ENCODE measurements around the gene EEF1A1.
"Not testable (repeated sequence)": the region's sequence is repeated elsewhere in the genome, so short reads cannot be mapped to it uniquely, and the experiment has no call there.

Gene EEF1A1

DNA sequence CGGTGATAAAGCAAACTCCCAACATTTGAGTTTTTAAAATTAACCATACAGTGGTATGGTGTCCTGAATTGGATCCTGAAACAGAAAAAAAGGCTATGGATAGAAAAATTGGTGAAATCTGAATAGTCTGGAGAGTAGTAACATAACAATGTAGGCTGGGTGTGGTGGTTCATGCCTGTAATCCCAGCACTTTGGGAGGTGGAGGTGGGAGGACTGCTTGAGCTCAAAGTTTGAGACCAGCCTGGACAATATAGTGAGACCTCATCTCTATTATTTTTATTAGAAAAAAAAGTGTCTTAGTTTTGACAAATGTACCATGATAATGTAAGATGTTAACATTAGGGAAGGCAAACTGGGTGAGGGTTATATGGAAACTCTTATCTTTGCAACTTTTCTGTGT is 11.0 kb downstream of the EEF1A1 start:
- no peak overlapping the region for H2AFZ ChIP-seq (ENCODE audit: low read depth)
- H3K79me2 ChIP-seq (ENCODE audit: insufficient read depth, low read depth) = no peaks in the 10 kb centered on the region
- no peaks in the 10 kb centered on the region for H4K20me1 ChIP-seq (ENCODE audit: insufficient read depth)
- no peak overlapping the region for H3K9ac ChIP-seq
- H3K36me3 ChIP-seq (ENCODE audit: insufficient read depth) = no peaks in the 10 kb centered on the region
- peak overlapping the region; percentile 41; the same call in 1 of the 2 replicates for H3K27ac ChIP-seq
- TF ChIP-seq, protein P1, sequence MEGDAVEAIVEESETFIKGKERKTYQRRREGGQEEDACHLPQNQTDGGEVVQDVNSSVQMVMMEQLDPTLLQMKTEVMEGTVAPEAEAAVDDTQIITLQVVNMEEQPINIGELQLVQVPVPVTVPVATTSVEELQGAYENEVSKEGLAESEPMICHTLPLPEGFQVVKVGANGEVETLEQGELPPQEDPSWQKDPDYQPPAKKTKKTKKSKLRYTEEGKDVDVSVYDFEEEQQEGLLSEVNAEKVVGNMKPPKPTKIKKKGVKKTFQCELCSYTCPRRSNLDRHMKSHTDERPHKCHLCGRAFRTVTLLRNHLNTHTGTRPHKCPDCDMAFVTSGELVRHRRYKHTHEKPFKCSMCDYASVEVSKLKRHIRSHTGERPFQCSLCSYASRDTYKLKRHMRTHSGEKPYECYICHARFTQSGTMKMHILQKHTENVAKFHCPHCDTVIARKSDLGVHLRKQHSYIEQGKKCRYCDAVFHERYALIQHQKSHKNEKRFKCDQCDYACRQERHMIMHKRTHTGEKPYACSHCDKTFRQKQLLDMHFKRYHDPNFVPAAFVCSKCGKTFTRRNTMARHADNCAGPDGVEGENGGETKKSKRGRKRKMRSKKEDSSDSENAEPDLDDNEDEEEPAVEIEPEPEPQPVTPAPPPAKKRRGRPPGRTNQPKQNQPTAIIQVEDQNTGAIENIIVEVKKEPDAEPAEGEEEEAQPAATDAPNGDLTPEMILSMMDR (conservative IDR thresholded peaks at IDR 0.05; ENCODE audit: low read depth, low read length) = no peak
- H3K4me2 ChIP-seq = 0 out of 2 replicates have a peak overlapping the region, but pooled peaks have one; percentile 33
- no peak overlapping the region for H3K4me3 ChIP-seq (IDR thresholded peaks at IDR 0.05; ENCODE audit: insufficient read depth, low read depth, low read length)
- H3K27me3 ChIP-seq (ENCODE audit: insufficient read depth, low read depth) = no peaks in the 10 kb centered on the region
- H3K4me1 ChIP-seq (ENCODE audit: low read depth, poor library complexity, severe bottlenecking) = peaks cover 64% of the 10 kb centered on the region

DNA sequence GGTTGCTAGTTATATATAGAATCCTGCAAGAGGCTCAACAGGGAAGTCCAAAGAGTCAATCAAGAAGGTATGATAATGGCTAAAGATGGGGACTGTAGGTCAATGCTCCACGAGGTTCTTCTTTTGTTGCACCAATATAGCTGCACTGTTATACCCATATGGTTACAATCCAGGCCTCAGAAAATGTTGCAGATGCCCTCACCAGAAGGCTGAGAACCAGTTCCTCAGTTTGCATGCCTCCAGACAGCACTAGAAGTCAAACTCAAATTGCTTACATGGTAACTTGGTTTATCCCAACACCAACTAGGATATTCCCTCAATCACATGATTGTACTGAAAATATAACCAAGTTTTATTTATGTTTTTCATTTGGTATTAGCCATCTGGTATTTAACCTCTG is 12.1 kb downstream of the EEF1A1 start:
- TF ChIP-seq, protein P1 (conservative IDR thresholded peaks at IDR 0.05; ENCODE audit: low read depth, low read length) = no peak
- peak overlapping the region; percentile 33; the same call in 1 of the 2 replicates for H3K4me2 ChIP-seq

DNA sequence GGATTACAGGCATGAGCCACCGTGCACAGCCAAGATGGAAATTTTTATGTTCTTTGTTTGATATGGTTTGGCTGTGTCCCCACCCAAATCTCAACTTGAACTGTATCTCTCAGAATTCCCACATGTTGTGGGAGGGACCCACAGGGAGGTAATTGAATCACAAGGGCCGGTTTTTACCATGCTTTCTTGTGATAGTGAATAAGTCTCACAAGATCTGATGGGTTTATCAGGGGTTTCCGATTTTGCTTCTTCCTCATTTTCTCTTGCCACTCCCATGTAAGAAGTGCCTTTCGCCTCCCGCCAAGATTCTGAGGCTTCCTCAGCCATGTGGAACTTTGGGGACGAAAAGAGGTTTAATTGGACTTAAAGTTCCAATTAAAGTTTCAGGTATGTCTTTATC is 14.6 kb downstream of the EEF1A1 start:
- Histone ChIP-seq H3K27ac (no peak overlapping the region), H3K4me3 (IDR thresholded peaks at IDR 0.05; ENCODE audit: insufficient read depth, low read depth, low read length) (no peak overlapping the region), H4K20me1 (ENCODE audit: insufficient read depth) (no peaks in the 10 kb centered on the region), H3K27me3 (ENCODE audit: insufficient read depth, low read depth) (no peaks in the 10 kb centered on the region), H3K4me2 (no peak overlapping the region), H2AFZ (ENCODE audit: low read depth) (no peak overlapping the region), H3K4me1 (ENCODE audit: low read depth, poor library complexity, severe bottlenecking) (peaks cover 34% of the 10 kb centered on the region), H3K9ac (no peak overlapping the region), H3K79me2 (ENCODE audit: insufficient read depth, low read depth) (no peaks in the 10 kb centered on the region), H3K36me3 (ENCODE audit: insufficient read depth) (no peaks in the 10 kb centered on the region)
- TF ChIP-seq, protein P1 (conservative IDR thresholded peaks at IDR 0.05; ENCODE audit: low read depth, low read length) = no peak

More for the DNA sequence above, 12.1 kb downstream of the EEF1A1 start:
- no peaks in the 10 kb centered on the region for H3K27me3 ChIP-seq (ENCODE audit: insufficient read depth, low read depth)
- peaks cover 53% of the 10 kb centered on the region for H3K4me1 ChIP-seq (ENCODE audit: low read depth, poor library complexity, severe bottlenecking)
- peak overlapping the region; percentile 41 for H3K27ac ChIP-seq
- no peaks in the 10 kb centered on the region for H3K36me3 ChIP-seq (ENCODE audit: insufficient read depth)
- no peaks in the 10 kb centered on the region for H4K20me1 ChIP-seq (ENCODE audit: insufficient read depth)
- H3K9ac ChIP-seq = peak overlapping the region; percentile 12; the same call in 1 of the 2 replicates
- no peaks in the 10 kb centered on the region for H3K79me2 ChIP-seq (ENCODE audit: insufficient read depth, low read depth)
- no peak overlapping the region for H3K4me3 ChIP-seq (IDR thresholded peaks at IDR 0.05; ENCODE audit: insufficient read depth, low read depth, low read length)
- no peak overlapping the region for H2AFZ ChIP-seq (ENCODE audit: low read depth)

DNA sequence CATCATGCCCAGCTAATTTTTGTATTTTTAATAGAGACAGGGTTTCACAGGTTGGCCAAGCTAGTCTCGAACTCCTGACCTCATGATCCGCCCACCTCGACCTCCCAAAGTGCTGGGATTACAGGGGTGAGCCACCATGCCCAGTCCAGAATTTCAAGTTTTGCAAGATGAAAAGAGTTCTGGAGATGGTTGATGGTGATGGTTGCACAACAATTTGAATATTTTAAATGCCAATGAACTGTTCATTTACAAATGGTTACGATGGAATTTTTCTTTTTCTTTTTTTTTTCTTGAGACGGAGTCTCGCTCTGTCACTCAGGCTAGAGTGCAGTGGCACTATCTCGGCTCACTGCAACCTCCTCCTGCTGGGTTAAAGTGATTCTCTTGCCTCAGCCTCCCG is 15.1 kb downstream of the EEF1A1 start:
- H3K79me2 ChIP-seq (ENCODE audit: insufficient read depth, low read depth); H4K20me1 ChIP-seq (ENCODE audit: insufficient read depth); H3K27ac ChIP-seq; H3K9ac ChIP-seq; H3K4me3 ChIP-seq (IDR thresholded peaks at IDR 0.05; ENCODE audit: insufficient read depth, low read depth, low read length); H2AFZ ChIP-seq (ENCODE audit: low read depth); H3K27me3 ChIP-seq (ENCODE audit: insufficient read depth, low read depth); H3K36me3 ChIP-seq (ENCODE audit: insufficient read depth); H3K4me2 ChIP-seq: not testable (repeated sequence)
- peaks cover 29% of the 10 kb centered on the region for H3K4me1 ChIP-seq (ENCODE audit: low read depth, poor library complexity, severe bottlenecking)

DNA sequence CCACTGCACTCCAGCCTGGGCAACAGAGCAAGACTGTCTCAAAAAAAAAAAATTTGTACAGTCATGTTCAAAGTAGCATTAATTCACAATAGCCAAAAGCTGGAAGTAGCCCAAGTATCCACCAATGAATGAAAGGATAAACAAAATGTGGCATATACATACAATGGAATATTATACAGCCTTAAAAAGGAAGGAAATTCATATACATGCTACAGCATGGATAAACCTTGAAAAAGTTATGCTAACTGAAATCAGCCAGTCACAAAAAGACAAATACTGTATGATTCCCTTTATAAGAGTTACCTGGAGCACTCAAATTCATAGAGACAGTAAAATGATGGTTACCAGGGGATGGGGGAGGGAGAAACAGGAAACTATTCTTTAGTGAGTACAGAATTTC is 15.7 kb downstream of the EEF1A1 start:
- H3K36me3 ChIP-seq (ENCODE audit: insufficient read depth) = peaks cover 5% of the 10 kb centered on the region; the same call in 1 of the 2 replicates
- H4K20me1 ChIP-seq (ENCODE audit: insufficient read depth) = no peaks in the 10 kb centered on the region
- peaks cover 23% of the 10 kb centered on the region for H3K4me1 ChIP-seq (ENCODE audit: low read depth, poor library complexity, severe bottlenecking)
- no peaks in the 10 kb centered on the region for H3K79me2 ChIP-seq (ENCODE audit: insufficient read depth, low read depth)
- no peak overlapping the region for H3K9ac ChIP-seq
- TF ChIP-seq, protein P1 (conservative IDR thresholded peaks at IDR 0.05; ENCODE audit: low read depth, low read length) = no peak
- H3K4me3 ChIP-seq (IDR thresholded peaks at IDR 0.05; ENCODE audit: insufficient read depth, low read depth, low read length) = no peak overlapping the region
- no peak overlapping the region for H3K27ac ChIP-seq
- no peaks in the 10 kb centered on the region for H3K27me3 ChIP-seq (ENCODE audit: insufficient read depth, low read depth)
- no peak overlapping the region for H2AFZ ChIP-seq (ENCODE audit: low read depth)
- no peak overlapping the region for H3K4me2 ChIP-seq
